Stimulated activated CD4-positive, alpha-beta T cell treated with anti-CD3 and anti-CD28 coated beads, Interleukin-15, amount 100 ng/mL, for 24 hours (primary cell): ENCODE measurements around the gene MUS81.
A peak's percentile ranks its signal among the peaks of the same experiment; 100 is the strongest.

Experiments used
- DNase-seq: peaks from one replicate; pipeline ENCODE4 v3.0.0-alpha.2; 2020

Gene MUS81

GRCh38 chr11:65892661-65893317 is 32.6 kb downstream of the MUS81 start:
- DNase-seq: no peak

GRCh38 chr11:65894034-65894591 is 33.9 kb downstream of the MUS81 start:
- peak; percentile 52 for DNase-seq

GRCh38 chr11:65895482-65895981 is 35.3 kb downstream of the MUS81 start:
- no peak for DNase-seq

- no peak for DNase-seq
These were observed 36.1 kb downstream of the MUS81 start for GRCh38 chr11:65896034-65896999.

- DNase-seq: no peak
These were observed 36.8 kb downstream of the MUS81 start for GRCh38 chr11:65897020-65897471.

- no peak for DNase-seq
These were observed 38.6 kb downstream of the MUS81 start for GRCh38 chr11:65898656-65899355.

- DNase-seq: peak; percentile 88
These were observed 39.3 kb downstream of the MUS81 start for GRCh38 chr11:65899356-65900124.

- peak; percentile 98 for DNase-seq
These were observed 40.1 kb downstream of the MUS81 start, which contains the start of gene FOSL1 for GRCh38 chr11:65900125-65900898. FOSL1 (minus strand) TSS chr11:65900388; CDS start chr11:65900339, 49 bp downstream.

- no peak for DNase-seq
These were observed 40.6 kb downstream of the MUS81 start for GRCh38 chr11:65900899-65901180.

- DNase-seq: no peak
These were observed 42.8 kb downstream of the MUS81 start for GRCh38 chr11:65903068-65903481.

- DNase-seq: no peak
These were observed 43.5 kb downstream of the MUS81 start for GRCh38 chr11:65903715-65904114.

- no peak for DNase-seq
These were observed 46.4 kb downstream of the MUS81 start for GRCh38 chr11:65906602-65907001.

GRCh38 chr11:65907878-65908277 is 47.6 kb downstream of the MUS81 start:
- DNase-seq: no peak

GRCh38 chr11:65911682-65912568 is 51.7 kb downstream of the MUS81 start:
- no peak for DNase-seq

GRCh38 chr11:65912845-65913244 is 52.6 kb downstream of the MUS81 start:
- DNase-seq: no peak

- DNase-seq: no peak
These were observed 55.0 kb downstream of the MUS81 start for GRCh38 chr11:65915101-65915820.

GRCh38 chr11:65915821-65916251 is 55.6 kb downstream of the MUS81 start:
- peak; percentile 37 for DNase-seq
